Smooth muscle cell (in vitro differentiated cells): ENCODE results near the gene RNU1-1. TPM values are rescaled to one million over a fixed set of nuclear protein-coding genes. Genes with fewer than 3 reads are reported as not detected.
"Not testable (repeated sequence)": the region's sequence is repeated elsewhere in the genome, so short reads cannot be mapped to it uniquely, and the experiment has no call there.

Source experiments
- DNase-seq: peaks from one replicate; lab custom pipeline; 2025; ENCODE audit not compliant: unreplicated experiment; lab: John Stamatoyannopoulos, UW
- H2AFZ ChIP-seq: fragments of 200-600 bp; sonication (generic); 2 replicates; pipeline ENCODE4 v1.6.0; 2016; ENCODE audit warnings: antibody characterized with exemption, low read depth, mild to moderate bottlenecking
- H3F3A ChIP-seq: fragments of 200-600 bp; sonication (generic); 2 replicates; pipeline ENCODE4 v1.6.0; 2017; ENCODE audit warnings: antibody characterized with exemption, low read depth
- H3K27ac ChIP-seq: fragments of 200-600 bp; sonication (generic); 2 replicates; pipeline ENCODE4 v1.5.1; 2016; ENCODE audit warnings: low read depth, mild to moderate bottlenecking
- H3K27me3 ChIP-seq: fragments of 200-600 bp; sonication (generic); 2 replicates; pipeline ENCODE4 v1.6.1; 2016; ENCODE audit warnings: low read depth, mild to moderate bottlenecking
- H3K36me3 ChIP-seq: fragments of 200-600 bp; sonication (generic); 2 replicates; pipeline ENCODE4 v1.5.1; 2016; ENCODE audit warnings: low read depth
- H3K4me1 ChIP-seq: fragments of 200-600 bp; sonication (generic); 2 replicates; pipeline ENCODE4 v1.5.1; 2016; ENCODE audit warnings: low read depth
- H3K4me2 ChIP-seq: fragments of 200-600 bp; sonication (generic); 2 replicates; pipeline ENCODE4 v1.6.0; 2016; ENCODE audit warnings: mild to moderate bottlenecking
- H3K4me3 ChIP-seq: fragments of 200-600 bp; sonication (generic); 2 replicates; pipeline ENCODE4 v1.5.1; 2016; ENCODE audit warnings: mild to moderate bottlenecking
- H3K79me2 ChIP-seq: fragments of 200-600 bp; sonication (generic); 2 replicates; pipeline ENCODE4 v1.6.0; 2016; ENCODE audit warnings: low read depth, mild to moderate bottlenecking
- H3K9ac ChIP-seq: fragments of 200-600 bp; sonication (generic); 2 replicates; pipeline ENCODE4 v1.6.0; 2016; ENCODE audit warnings: low read depth
- H3K9me3 ChIP-seq: fragments of 200-600 bp; sonication (generic); replicated peaks from 2 replicates; pipeline ENCODE4 v1.5.1; 2016; ENCODE audit warnings: low read depth
- H4K20me1 ChIP-seq: fragments of 200-600 bp; sonication (generic); 2 replicates; pipeline ENCODE4 v1.6.0; 2016; ENCODE audit warnings: low read depth
- CTCF ChIP-seq: fragments of 200-600 bp; sonication (generic); IDR thresholded peaks from 2 replicates; pipeline ENCODE4 v1.5.1; 2017; ENCODE audit warnings: borderline replicate concordance, mild to moderate bottlenecking, antibody characterized with exemption; ENCODE audit not compliant: insufficient read depth, poor library complexity, severe bottlenecking
- WGBS: methylation state at CpG from one replicate; pipeline ENCODE4 v1.1.7; 2016; ENCODE audit warnings: low lambda C conversion rate; 5-methylcytosine and 5-hydroxymethylcytosine counted together
- polyA plus RNA-seq: library from polyadenylated mRNA; unstranded; fragments of >200 nt; fragmentation: Nextera tagmentation; extraction: Ambion mirVana; gene quantifications from 2 replicates; pipeline ENCODE4 v1.2.1, GENCODE V29; 2016
- total RNA-seq: library from RNA; depleted of rRNA; stranded (reverse); fragments of >200 nt; gene quantifications from 2 replicates; pipeline ENCODE4 v1.2.3, GENCODE V29; 2014

The RNU1-1 gene
- total and polyA plus RNA-seq, 2 experiments from 2014 or later, result under 0.01 to 4.2 TPM

GRCh38 chr1:16484501-16484835 lies 29.6 kb downstream of the RNU1-1 start:
- H3F3A ChIP-seq, result no peaks in the 10 kb centered on the region
- H3K36me3 ChIP-seq, result no peaks in the 10 kb centered on the region
- H3K9ac ChIP-seq, result no peak overlapping the region
- H2AFZ ChIP-seq, result no peak overlapping the region
- H4K20me1 ChIP-seq, result no peaks in the 10 kb centered on the region
- H3K9me3 ChIP-seq, result no peaks in the 10 kb centered on the region
- no peak overlapping the region for H3K4me2 ChIP-seq
- no peaks in the 10 kb centered on the region for H3K27me3 ChIP-seq
- H3K4me1 ChIP-seq, result no peaks in the 10 kb centered on the region
- no peak overlapping the region for H3K4me3 ChIP-seq
- no peaks in the 10 kb centered on the region for H3K79me2 ChIP-seq
- 98% methylated on average over 8 of the region's 8 CpGs for WGBS
- DNase-seq, result no peak
- TF ChIP-seq CTCF, result no peak
- no peak overlapping the region for H3K27ac ChIP-seq

- not testable (repeated sequence) for DNase-seq, H3K27me3 ChIP-seq, H3K4me1 ChIP-seq, H3K4me3 ChIP-seq, H3K36me3 ChIP-seq, H3K9ac ChIP-seq, H4K20me1 ChIP-seq, H3K27ac ChIP-seq, H2AFZ ChIP-seq, H3K4me2 ChIP-seq, H3K79me2 ChIP-seq, H3K9me3 ChIP-seq, H3F3A ChIP-seq
- 96% methylated on average over 36 of the region's 45 CpGs for WGBS
Observed at GRCh38 chr1:16483639-16484500, 30.2 kb downstream of the RNU1-1 start.

GRCh38 chr1:16483146-16483545 lies 30.9 kb downstream of the RNU1-1 start:
- H4K20me1 ChIP-seq, DNase-seq, H3K36me3 ChIP-seq, H3K4me3 ChIP-seq, H3K27ac ChIP-seq, H3K9me3 ChIP-seq, H2AFZ ChIP-seq, H3K79me2 ChIP-seq, H3K27me3 ChIP-seq, H3F3A ChIP-seq, H3K4me2 ChIP-seq, H3K4me1 ChIP-seq, H3K9ac ChIP-seq: not testable (repeated sequence)
- WGBS, result 97% methylated on average over 26 of the region's 26 CpGs

DNA sequence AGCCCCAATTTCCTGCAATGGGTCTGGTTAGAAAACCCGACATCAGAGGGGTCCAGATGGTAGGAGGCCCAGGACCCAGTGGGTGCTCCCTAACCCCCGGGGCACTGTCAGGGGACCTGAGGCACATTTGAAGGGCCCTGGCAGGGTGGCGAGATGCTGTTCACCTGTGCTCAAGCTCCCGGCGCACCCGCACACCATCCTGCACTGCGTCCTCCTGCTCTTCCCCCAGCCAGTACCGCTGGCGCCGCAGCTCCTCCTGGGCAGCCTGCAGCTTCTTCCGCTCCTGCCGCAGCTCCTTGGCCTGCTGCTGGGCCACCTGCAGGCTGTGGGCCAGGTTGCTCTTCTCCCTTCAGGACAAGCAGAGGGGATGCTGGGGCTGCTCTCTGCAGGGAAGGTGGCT lies 36.0 kb downstream of the RNU1-1 start:
- H3K27ac ChIP-seq, result no peak overlapping the region
- H3K27me3 ChIP-seq, result no peaks in the 10 kb centered on the region
- H3K36me3 ChIP-seq, result no peaks in the 10 kb centered on the region
- H2AFZ ChIP-seq, result no peak overlapping the region
- H4K20me1 ChIP-seq, result no peaks in the 10 kb centered on the region
- H3K4me2 ChIP-seq, result no peak overlapping the region
- H3K79me2 ChIP-seq, result no peaks in the 10 kb centered on the region
- no peaks in the 10 kb centered on the region for H3K9me3 ChIP-seq
- no peaks in the 10 kb centered on the region for H3K4me1 ChIP-seq
- WGBS, result 100% methylated on average over 12 of the region's 12 CpGs
- H3F3A ChIP-seq, result no peaks in the 10 kb centered on the region
- DNase-seq, result no peak
- H3K4me3 ChIP-seq, result no peak overlapping the region
- no peak for TF ChIP-seq CTCF
- H3K9ac ChIP-seq, result no peak overlapping the region

GRCh38 chr1:16475771-16476770 lies 38.0 kb downstream of the RNU1-1 start:
- not testable (repeated sequence) for H3K4me2 ChIP-seq, H3K27me3 ChIP-seq, H3K27ac ChIP-seq, H3K4me3 ChIP-seq, H3K79me2 ChIP-seq, H3F3A ChIP-seq, H3K36me3 ChIP-seq, H2AFZ ChIP-seq, H3K9ac ChIP-seq, DNase-seq, H4K20me1 ChIP-seq, H3K9me3 ChIP-seq, H3K4me1 ChIP-seq
- 98% methylated on average over 19 of the region's 29 CpGs for WGBS

DNA sequence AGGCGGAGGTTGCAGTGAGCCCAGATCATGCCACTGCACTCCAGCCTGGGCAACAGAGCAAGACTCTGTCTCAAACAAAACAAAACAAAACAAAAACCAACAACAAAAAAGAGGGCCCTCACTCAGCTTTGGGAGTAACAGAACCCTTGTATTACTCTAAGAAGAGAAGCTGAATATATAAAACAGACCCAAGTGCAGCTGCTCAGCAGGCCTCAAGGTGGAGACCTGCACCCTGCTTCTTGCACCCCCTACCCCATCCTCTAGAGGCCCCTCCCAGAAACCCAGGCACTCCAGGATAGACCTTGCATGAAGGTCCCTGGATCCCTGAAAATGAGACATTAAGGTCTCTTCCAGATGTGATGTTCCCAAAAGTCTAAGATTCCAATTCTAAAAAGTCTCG lies 39.2 kb downstream of the RNU1-1 start:
- not testable (repeated sequence) for DNase-seq, H3K4me3 ChIP-seq, H3K4me2 ChIP-seq, H3F3A ChIP-seq, H3K36me3 ChIP-seq, H3K4me1 ChIP-seq, H3K27ac ChIP-seq, H3K79me2 ChIP-seq, H3K27me3 ChIP-seq, H2AFZ ChIP-seq, H3K9ac ChIP-seq, H3K9me3 ChIP-seq, H4K20me1 ChIP-seq
- 100% methylated on average over 2 of the region's 2 CpGs for WGBS
